Measurements from ENCODE around the gene GFRA1.

GRCh38 chr10:116287906-116288501 is 15.0 kb upstream of the GFRA1 start:
- peak; percentile 66 for TF ChIP-seq CTCF (conservative IDR thresholded peaks at IDR 0.05; ENCODE audit: low read length)
- no peak for TF ChIP-seq EZH2phosphoT487 (IDR thresholded peaks at IDR 0.05; ENCODE audit: borderline replicate concordance, low read depth, low read length)
